Epithelial cell of esophagus (primary cell): Measurements from ENCODE around the gene MAMDC2.

ENCODE experiments used
- DNase-seq: peaks from one replicate; pipeline ENCODE4 v3.0.0; 2010; ENCODE audit warnings: low read depth
- H3K4me3 ChIP-seq: 2 replicates; pipeline ENCODE4 v1.5.1; 2011; ENCODE audit warnings: mild to moderate bottlenecking, low read length, control low read depth
- TF ChIP-seq, protein P1 (sequence below): IDR thresholded peaks from 2 replicates; pipeline ENCODE4 v1.5.1; 2011; ENCODE audit warnings: low read depth, mild to moderate bottlenecking, low read length, control low read depth, inconsistent platforms; ENCODE audit not compliant: insufficient read depth; ENCODE audit errors: missing control alignments

Gene MAMDC2

DNA sequence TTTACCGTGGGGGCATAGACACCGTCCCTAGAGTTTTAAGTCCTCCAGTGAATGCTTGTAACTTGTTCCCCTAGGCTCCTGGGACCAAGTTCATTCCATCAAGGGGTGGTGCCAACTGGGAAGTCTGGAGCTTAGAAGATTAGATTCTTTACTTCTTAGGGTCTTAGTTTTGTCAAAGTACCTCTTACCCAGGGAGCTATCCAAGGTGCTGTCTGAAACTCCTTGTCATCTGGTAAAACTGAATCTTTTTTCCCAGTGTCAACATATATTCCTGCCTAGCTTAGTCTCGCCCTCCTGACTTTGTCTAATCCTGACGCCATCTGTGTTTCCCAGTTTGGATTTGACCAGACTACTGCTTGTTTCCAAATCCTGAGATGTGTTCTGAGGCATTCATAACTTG lies 41.6 kb downstream of the MAMDC2 start:
- TF ChIP-seq, protein P1, sequence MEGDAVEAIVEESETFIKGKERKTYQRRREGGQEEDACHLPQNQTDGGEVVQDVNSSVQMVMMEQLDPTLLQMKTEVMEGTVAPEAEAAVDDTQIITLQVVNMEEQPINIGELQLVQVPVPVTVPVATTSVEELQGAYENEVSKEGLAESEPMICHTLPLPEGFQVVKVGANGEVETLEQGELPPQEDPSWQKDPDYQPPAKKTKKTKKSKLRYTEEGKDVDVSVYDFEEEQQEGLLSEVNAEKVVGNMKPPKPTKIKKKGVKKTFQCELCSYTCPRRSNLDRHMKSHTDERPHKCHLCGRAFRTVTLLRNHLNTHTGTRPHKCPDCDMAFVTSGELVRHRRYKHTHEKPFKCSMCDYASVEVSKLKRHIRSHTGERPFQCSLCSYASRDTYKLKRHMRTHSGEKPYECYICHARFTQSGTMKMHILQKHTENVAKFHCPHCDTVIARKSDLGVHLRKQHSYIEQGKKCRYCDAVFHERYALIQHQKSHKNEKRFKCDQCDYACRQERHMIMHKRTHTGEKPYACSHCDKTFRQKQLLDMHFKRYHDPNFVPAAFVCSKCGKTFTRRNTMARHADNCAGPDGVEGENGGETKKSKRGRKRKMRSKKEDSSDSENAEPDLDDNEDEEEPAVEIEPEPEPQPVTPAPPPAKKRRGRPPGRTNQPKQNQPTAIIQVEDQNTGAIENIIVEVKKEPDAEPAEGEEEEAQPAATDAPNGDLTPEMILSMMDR, result no peak
- DNase-seq, result peak; percentile 54
- no peak overlapping the region for H3K4me3 ChIP-seq

DNA sequence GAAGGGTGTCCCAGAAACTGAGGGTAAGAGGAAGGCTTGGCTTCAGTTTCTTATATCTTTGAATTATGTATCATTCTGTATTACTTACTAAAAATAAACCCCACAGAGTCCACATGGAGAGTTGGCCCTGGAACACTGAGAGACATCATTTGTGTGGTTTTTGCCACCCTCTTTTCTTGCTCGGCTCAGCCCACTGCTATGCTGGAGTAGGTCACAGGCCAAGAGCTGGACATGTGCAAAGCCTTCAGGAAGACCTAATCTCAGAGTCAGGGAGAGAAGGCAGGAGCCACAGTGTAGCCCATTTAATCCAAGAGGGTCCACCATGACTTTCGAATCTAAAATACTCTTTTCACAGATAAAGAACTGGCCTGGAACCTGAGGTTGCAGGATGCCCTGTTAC lies 47.5 kb downstream of the MAMDC2 start:
- no peak for DNase-seq
- H3K4me3 ChIP-seq, result no peak overlapping the region
- TF ChIP-seq, protein P1, result no peak

DNA sequence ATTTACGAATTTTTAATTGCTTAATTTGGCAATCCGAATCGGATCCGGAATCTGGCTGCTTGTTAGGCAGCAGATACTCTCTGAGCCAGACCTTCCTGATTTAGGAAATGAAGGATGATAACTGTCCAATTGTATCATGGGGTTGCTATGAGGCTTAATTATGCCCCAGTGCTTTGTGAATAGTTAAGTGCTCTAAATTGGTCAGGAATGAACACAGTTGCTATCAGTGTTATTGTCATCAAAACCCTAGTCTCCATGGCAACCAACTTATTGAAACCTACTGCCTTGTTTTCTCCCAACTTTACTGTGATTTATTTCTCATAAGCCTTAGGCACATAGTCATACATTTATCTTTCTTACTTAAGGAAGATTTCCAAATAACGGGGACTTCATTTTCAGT lies 47.9 kb downstream of the MAMDC2 start:
- TF ChIP-seq, protein P1, result no peak
- DNase-seq, result no peak
- H3K4me3 ChIP-seq, result no peak overlapping the region

DNA sequence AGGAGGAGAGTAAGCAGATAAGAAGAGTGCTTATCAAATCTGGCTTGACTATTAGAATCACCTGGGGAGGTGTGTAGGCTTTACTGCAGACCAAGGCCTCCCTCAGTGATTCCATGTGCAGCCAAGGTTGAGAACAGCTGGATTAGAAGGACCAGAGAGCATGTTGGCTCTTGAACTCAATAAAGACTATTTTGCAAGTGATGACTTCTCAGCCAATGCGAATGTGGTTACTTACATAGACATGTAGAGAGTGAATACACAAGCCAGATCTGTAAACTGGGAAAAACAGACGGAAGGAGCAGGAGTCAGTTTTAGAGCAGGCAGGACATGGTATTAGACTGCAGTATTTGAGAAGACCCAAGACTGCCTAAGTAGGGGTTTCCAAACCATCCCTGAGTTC lies 48.5 kb downstream of the MAMDC2 start:
- no peak overlapping the region for H3K4me3 ChIP-seq
- DNase-seq, result no peak
- TF ChIP-seq, protein P1, result no peak

DNA sequence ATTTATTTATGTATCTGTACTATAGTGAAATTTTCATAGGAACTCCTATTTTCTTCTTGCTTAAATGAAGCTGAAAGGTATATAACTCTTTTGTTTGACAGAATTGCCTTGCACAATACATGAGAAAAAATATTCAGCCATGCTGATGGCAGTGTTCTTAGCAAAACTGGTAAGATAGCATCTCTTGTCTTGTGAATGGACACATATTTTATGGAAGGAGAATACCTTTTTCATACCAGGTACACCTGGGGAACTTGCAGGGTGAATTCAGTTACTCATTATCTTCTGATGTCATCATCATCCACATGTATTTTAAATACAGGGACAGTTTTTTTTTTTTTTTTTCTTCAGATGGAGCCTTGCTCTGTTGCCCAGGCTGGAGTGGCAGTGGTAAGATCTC lies 49.4 kb downstream of the MAMDC2 start:
- H3K4me3 ChIP-seq, result no peak overlapping the region
- TF ChIP-seq, protein P1, result no peak
- DNase-seq, result no peak

DNA sequence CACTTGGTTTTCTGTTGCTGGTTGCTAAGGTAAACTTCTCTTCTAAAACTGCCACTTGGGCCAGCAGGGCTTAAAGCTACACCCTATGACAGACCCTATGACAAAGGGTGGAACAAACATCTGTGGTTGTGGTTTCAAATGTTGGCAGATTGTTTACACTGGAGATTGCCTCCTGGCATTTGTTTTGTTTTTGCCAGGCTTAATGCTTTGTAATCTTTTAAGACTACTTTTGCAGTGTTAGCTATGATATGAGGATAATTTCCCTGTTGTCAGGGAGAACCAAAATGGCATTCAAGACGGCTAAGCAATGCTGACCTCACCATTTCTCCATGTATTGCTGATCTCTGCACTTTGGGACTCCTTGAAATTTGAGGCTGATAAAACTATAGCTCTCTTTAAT lies 50.3 kb downstream of the MAMDC2 start:
- TF ChIP-seq, protein P1, result no peak
- no peak overlapping the region for H3K4me3 ChIP-seq
- no peak for DNase-seq

DNA sequence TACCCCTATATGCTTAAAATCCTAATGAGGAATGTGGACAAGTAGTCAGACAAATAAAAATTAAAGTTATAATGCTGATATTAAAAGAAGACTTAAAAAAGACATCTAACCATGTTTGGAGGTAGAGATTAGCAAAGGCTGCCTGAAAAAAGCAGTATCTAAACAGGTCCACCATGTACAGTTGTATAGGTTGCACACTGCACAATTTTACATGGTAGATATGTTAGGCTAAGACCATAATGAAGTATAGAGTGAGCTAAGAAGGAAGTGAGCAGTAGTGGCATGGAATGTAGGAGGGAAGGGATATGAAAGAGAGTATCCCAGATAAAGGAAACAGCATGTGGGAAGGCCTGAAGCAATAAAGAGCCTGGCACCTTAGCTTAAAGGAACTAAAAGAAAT lies 51.1 kb downstream of the MAMDC2 start:
- TF ChIP-seq, protein P1, result no peak
- H3K4me3 ChIP-seq, result no peak overlapping the region
- DNase-seq, result no peak
